ENCODE results near the gene SH3GLB1.
"Not testable (repeated sequence)": the region's sequence is repeated elsewhere in the genome, so short reads cannot be mapped to it uniquely, and the experiment has no call there.

SH3GLB1 gene

GRCh38 chr1:86704458-86704971 lies at the start of gene SH3GLB1:
Gene SH3GLB1 (plus strand): TSS chr1:86704576. CDS start chr1:86704900, 324 bp downstream.
- DNase-seq (ENCODE audit: low read depth in 2 of 2) = peak; percentile 86 to 88

- not testable (repeated sequence) for DNase-seq (ENCODE audit: low read depth in 2 of 2)
These were observed 46.0 kb upstream of the SH3GLB1 start for GRCh38 chr1:86658381-86658780.

- no peak for DNase-seq (ENCODE audit: low read depth in 2 of 2)
These were observed 38.0 kb upstream of the SH3GLB1 start for GRCh38 chr1:86666368-86666767.

- no peak for DNase-seq (ENCODE audit: low read depth in 2 of 2)
These were observed 16.8 kb upstream of the SH3GLB1 start for GRCh38 chr1:86687595-86687994.

GRCh38 chr1:86692641-86693040 lies 11.7 kb upstream of the SH3GLB1 start:
- no peak for DNase-seq (ENCODE audit: low read depth in 2 of 2)

- DNase-seq (ENCODE audit: low read depth in 2 of 2) = no peak
These were observed 9.0 kb upstream of the SH3GLB1 start for GRCh38 chr1:86695400-86695799.

- DNase-seq (ENCODE audit: low read depth in 2 of 2) = no peak
These were observed 7.9 kb upstream of the SH3GLB1 start for GRCh38 chr1:86696522-86696921.

GRCh38 chr1:86699186-86699585 lies 5.2 kb upstream of the SH3GLB1 start:
- no peak for DNase-seq (ENCODE audit: low read depth in 2 of 2)

- no peak for DNase-seq (ENCODE audit: low read depth in 2 of 2)
These were observed 2.6 kb upstream of the SH3GLB1 start for GRCh38 chr1:86701731-86702130.

GRCh38 chr1:86702954-86703494 lies 1.4 kb upstream of the SH3GLB1 start:
- DNase-seq (ENCODE audit: low read depth in 2 of 2) = not testable (repeated sequence)

GRCh38 chr1:86703696-86704457 lies 499 bp upstream of the SH3GLB1 start:
- no peak for DNase-seq (ENCODE audit: low read depth in 2 of 2)

- DNase-seq (ENCODE audit: low read depth in 2 of 2) = peak in 1 of 2 donors; percentile 18
These were observed 742 bp downstream of the SH3GLB1 start for GRCh38 chr1:86704972-86705664.

- DNase-seq (ENCODE audit: low read depth in 2 of 2) = no peak
These were observed 1.2 kb downstream of the SH3GLB1 start for GRCh38 chr1:86705665-86705985.

GRCh38 chr1:86706018-86706635 lies 1.8 kb downstream of the SH3GLB1 start:
- DNase-seq (ENCODE audit: low read depth in 2 of 2) = no peak

GRCh38 chr1:86708920-86709319 lies 4.5 kb downstream of the SH3GLB1 start:
- no peak for DNase-seq (ENCODE audit: low read depth in 2 of 2)

GRCh38 chr1:86712088-86712860 lies 7.9 kb downstream of the SH3GLB1 start:
- no peak for DNase-seq (ENCODE audit: low read depth in 2 of 2)

GRCh38 chr1:86713477-86713876 lies 9.1 kb downstream of the SH3GLB1 start:
- no peak for DNase-seq (ENCODE audit: low read depth in 2 of 2)

GRCh38 chr1:86714159-86714558 lies 9.8 kb downstream of the SH3GLB1 start:
- no peak for DNase-seq (ENCODE audit: low read depth in 2 of 2)

- DNase-seq (ENCODE audit: low read depth in 2 of 2) = no peak
These were observed 10.3 kb downstream of the SH3GLB1 start for GRCh38 chr1:86714561-86715244.

- DNase-seq (ENCODE audit: low read depth in 2 of 2) = no peak
These were observed 14.4 kb downstream of the SH3GLB1 start for GRCh38 chr1:86718786-86719185.

- DNase-seq (ENCODE audit: low read depth in 2 of 2) = no peak
These were observed 27.0 kb downstream of the SH3GLB1 start for GRCh38 chr1:86731416-86731815.
